ENCODE results near the gene DSC2. TPM values are rescaled to one million over a fixed set of nuclear protein-coding genes. Genes with fewer than 3 reads are reported as not detected.

DSC2 gene
- 14.5 and 16.3 TPM in 2 replicates for polyA plus RNA-seq
- polyA minus RNA-seq: 12.7 and 15.2 TPM in 2 replicates

DNA sequence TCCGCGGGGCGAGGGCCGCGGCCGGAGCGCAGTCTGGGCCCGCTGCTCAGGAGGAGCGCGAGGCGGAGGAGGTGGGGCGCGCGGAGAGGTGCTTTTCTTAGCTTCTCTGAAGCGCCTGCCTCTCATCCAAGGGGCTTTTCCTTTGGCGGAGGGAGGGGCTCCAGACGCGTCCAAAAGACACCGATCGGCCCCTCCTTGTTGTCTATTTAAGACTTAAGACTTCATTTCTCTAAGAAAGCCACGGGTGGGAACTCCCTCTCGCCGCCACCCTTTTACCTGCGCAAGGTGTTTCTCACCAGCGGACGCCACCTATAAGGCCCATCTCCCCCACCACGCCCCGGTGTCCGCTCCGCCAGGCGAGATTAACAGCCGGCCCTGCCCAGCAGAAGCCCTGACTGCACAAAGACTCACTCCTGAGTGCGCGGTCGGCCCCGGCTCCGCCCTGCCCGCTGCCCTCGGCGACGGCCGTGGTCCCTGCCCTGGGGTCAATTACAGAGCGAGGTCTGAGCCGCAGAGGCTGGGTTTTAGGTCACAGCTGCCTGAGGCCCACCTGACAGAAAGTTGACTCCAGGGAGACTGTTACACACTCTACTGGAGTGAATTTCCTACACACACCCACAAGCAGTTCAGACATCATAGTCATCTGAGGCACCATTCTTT is at the start of gene DSC2:
TSS of gene DSC2 (minus strand) at position 397 of the 660 bp plus-strand sequence. CDS start 450 bp downstream, outside the sequence.
- H2AFZ ChIP-seq (ENCODE audit: low read depth, low read length): peak within 1 kb of the TSS; percentile 70
- peak within 1 kb of the TSS; percentile 63 for H3K27ac ChIP-seq (ENCODE audit: low read length)
- H3K9me2 ChIP-seq (ENCODE audit: insufficient read depth, low read length): no peaks in the 10 kb centered on the region
- H3K79me2 ChIP-seq (replicated peaks; ENCODE audit: insufficient read depth, low read length): peaks cover 20% of the 10 kb centered on the region
- no peaks in the 10 kb centered on the region for H4K20me1 ChIP-seq (ENCODE audit: insufficient read depth)
- no peaks in the 10 kb centered on the region for H3K9me3 ChIP-seq (ENCODE audit: low read length)
- H3K4me2 ChIP-seq (ENCODE audit: low read length): peak within 1 kb of the TSS; percentile 50
- TF ChIP-seq MXI1 (conservative IDR thresholded peaks at IDR 0.05; ENCODE audit: poor library complexity, severe bottlenecking) (no peak), SMC3 (conservative IDR thresholded peaks at IDR 0.05; ENCODE audit: poor library complexity) (no peak), CTCF (IDR thresholded peaks at IDR 0.05; ENCODE audit: poor library complexity, severe bottlenecking) (peak; percentile 10), EP300 (conservative IDR thresholded peaks at IDR 0.05; ENCODE audit: poor library complexity, severe bottlenecking) (no peak), REST (IDR thresholded peaks at IDR 0.05; ENCODE audit: borderline replicate concordance) (peak; percentile 39)
- peak within 1 kb of the TSS; percentile 78 for H3K4me3 ChIP-seq (ENCODE audit: low read length)
- H3F3A ChIP-seq (ENCODE audit: insufficient read depth, low read length, poor library complexity, severe bottlenecking): no peaks in the 10 kb centered on the region
- H3K27me3 ChIP-seq (ENCODE audit: insufficient read depth, low read depth, low read length): no peaks in the 10 kb centered on the region
- H3K9ac ChIP-seq (ENCODE audit: low read length): peak within 1 kb of the TSS; percentile 81
- no peaks in the 10 kb centered on the region for H3K36me3 ChIP-seq (ENCODE audit: insufficient read depth, low read length)

GRCh38 chr18:31149351-31149750 is 47.1 kb upstream of the DSC2 start:
- Histone ChIP-seq H3K4me3 (ENCODE audit: low read length) (no peak overlapping the region), H2AFZ (ENCODE audit: low read depth, low read length) (no peak overlapping the region), H3K9me3 (ENCODE audit: low read length) (no peaks in the 10 kb centered on the region), H3K9me2 (ENCODE audit: insufficient read depth, low read length) (no peaks in the 10 kb centered on the region), H3K27me3 (ENCODE audit: insufficient read depth, low read depth, low read length) (no peaks in the 10 kb centered on the region), H3K36me3 (ENCODE audit: insufficient read depth, low read length) (no peaks in the 10 kb centered on the region), H3K27ac (ENCODE audit: low read length) (no peak overlapping the region), H4K20me1 (ENCODE audit: insufficient read depth) (no peaks in the 10 kb centered on the region), H3K79me2 (replicated peaks; ENCODE audit: insufficient read depth, low read length) (no peaks in the 10 kb centered on the region), H3K9ac (ENCODE audit: low read length) (no peak overlapping the region), H3F3A (ENCODE audit: insufficient read depth, low read length, poor library complexity, severe bottlenecking) (no peaks in the 10 kb centered on the region), H3K4me2 (ENCODE audit: low read length) (no peak overlapping the region)
- TF ChIP-seq REST (IDR thresholded peaks at IDR 0.05; ENCODE audit: borderline replicate concordance): no peak
- TF ChIP-seq MXI1 (conservative IDR thresholded peaks at IDR 0.05; ENCODE audit: poor library complexity, severe bottlenecking): no peak
- TF ChIP-seq EZH2 (IDR thresholded peaks at IDR 0.05; ENCODE audit: borderline replicate concordance, insufficient read depth, low read length, poor library complexity, severe bottlenecking): no peak
- no peak for TF ChIP-seq RAD21 (conservative IDR thresholded peaks at IDR 0.05)
- TF ChIP-seq TAF1 (IDR thresholded peaks at IDR 0.05; ENCODE audit: low read depth): no peak
- TF ChIP-seq CTCF (IDR thresholded peaks at IDR 0.05; ENCODE audit: poor library complexity, severe bottlenecking): no peak
- TF ChIP-seq EP300 (conservative IDR thresholded peaks at IDR 0.05; ENCODE audit: poor library complexity, severe bottlenecking): no peak

Data from neural cell (in vitro differentiated cells).